ENCODE measurements around the gene MAGI3. TPM values are rescaled to one million over a fixed set of nuclear protein-coding genes. Genes with fewer than 3 reads are reported as not detected.
A peak's percentile ranks its signal among the peaks of the same experiment; 100 is the strongest.

The MAGI3 gene
- polyA plus RNA-seq (ENCODE audit: insufficient read length in 10 of 10) = 10 to 100 TPM in 9 of 10 donors, 1 to 10 TPM in 1; 9.9 to 16.9 (median 13.3) TPM
- long read RNA-seq, donor 1 = 0 reads
- long read RNA-seq, donor 2, full-length matches to known transcripts = 1 of 1 reads
- long read RNA-seq, donor 2, partial matches to known transcripts = 0 of 1 reads
- long read RNA-seq, donor 2, other reads (novel, unspliced or antisense) = 0 of 1 reads
- long read RNA-seq, donor 3 = 0 reads
- long read RNA-seq, donor 4, full-length matches to known transcripts = 3 of 3 reads
- long read RNA-seq, donor 4, partial matches to known transcripts = 0 of 3 reads
- long read RNA-seq, donor 4, other reads (novel, unspliced or antisense) = 0 of 3 reads
- long read RNA-seq, donor 5, partial matches to known transcripts = 0 of 1 reads
- long read RNA-seq, donor 5, other reads (novel, unspliced or antisense) = 0 of 1 reads
- long read RNA-seq, donor 6 = 0 reads
- long read RNA-seq, donor 7 = 0 reads
- long read RNA-seq, donor 8 = 0 reads
- long read RNA-seq, donor 9 = 0 reads

DNA sequence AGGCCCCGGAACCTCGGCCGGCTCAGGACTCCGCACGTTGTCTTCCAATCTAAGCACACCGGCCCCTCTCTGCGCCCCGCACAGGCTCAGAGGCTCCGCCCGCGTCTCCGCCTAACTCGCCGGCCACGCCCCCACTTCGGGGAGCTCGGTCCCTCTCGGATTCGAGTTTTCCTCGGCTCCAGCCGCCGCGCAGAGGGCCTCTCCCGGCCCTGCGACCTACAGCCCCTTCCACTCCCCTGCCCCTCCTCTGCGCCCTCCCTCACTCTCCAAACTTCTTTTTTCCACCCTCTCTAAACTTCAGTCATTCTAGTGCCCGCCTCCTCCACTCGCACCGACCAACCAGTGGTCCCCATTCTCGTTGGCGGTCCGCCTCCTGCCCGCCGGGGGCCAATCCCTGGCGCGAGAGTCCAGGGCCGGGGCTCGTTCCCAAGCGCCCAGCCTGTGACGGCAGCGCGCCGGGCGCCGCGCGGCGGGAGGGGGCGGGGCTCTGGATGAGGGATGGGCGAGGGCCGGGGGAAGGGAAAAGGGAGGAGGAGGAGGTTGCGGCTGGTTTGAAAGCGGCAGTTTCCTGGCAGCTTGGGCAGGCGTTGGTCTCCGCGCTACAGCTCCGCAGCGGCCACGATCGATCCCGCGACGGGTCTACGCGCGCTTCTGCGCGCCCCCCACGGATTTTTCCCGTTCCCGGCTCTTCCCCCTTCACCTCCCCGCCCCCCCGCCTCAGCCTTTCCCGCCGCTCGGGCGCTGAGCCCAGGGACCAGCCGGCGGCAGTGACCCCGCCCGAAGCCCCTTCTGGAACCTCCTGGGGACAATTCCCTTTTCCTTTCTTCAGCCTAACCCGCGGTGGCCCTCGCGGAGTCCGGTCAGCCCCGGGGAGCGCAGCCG is at the start of gene MAGI3:
Gene MAGI3 (plus strand): TSS at position 563 of the 882 bp plus-strand sequence. CDS start 519 bp downstream, outside the sequence.
- DNase-seq = peak; percentile 98 to 100 (median 99)

GRCh38 chr1:113353580-113353979 is 36.7 kb upstream of the MAGI3 start:
- DNase-seq = no peak

- no peak for DNase-seq
Observed at GRCh38 chr1:113363935-113364334, 26.4 kb upstream of the MAGI3 start.

DNA sequence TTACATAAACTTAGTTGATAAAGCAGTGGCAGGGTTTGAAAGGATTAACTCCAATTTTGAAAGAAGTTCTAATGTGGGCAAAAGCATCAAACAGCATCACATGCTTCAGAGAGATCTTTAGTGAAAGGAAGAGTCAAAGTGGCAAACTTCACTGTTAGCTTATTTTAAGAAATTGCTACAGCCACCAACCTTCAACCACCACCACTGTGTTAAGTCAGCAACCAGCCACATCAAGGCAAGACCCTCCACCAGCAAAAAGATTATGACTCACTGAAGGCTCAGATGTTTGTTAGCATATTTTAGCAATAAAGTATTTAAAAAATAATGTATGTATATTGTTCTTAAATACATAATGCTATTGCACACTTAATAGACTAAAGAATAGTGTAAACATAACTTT is 21.3 kb upstream of the MAGI3 start:
- no peak for DNase-seq

DNA sequence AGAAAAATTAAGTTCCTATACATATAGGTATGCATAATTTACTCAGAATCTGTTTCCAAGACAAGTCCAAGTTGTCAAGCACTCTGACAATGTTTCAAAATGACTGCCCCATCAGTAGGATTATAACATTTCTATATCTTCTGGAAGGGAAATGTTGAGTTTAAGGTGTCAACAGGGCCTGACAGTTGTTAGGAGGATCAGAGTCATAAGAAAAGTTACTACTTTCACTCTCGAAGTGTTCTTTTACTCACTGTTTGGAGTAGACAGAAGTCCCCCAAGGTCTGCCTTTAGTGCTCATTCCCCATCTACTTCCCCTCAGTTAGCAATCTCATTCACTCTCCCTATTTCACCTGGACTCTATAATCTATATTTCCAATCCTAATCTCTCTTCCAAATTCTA is 20.6 kb upstream of the MAGI3 start:
- no peak for DNase-seq

- DNase-seq = no peak
Observed at GRCh38 chr1:113370868-113371267, 19.4 kb upstream of the MAGI3 start.

DNA sequence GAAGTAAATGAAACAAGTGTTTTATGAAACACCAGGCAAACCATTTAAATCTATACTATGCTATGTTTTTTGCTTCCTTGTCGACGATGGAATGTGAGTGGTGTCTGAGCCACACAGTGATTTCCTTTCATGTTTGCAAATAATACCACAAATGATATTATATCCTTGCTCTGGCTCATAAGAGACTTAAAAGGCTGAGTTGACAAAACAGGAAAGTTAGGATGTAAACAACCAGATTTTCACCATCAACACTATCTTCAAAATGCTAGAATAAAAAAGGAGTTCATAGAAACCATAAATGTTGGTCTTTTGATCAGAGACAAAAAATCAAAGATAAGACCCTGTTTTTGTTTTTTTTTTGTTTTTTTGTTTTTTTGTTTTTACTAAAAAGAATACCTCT is 17.8 kb upstream of the MAGI3 start:
- DNase-seq = no peak

DNA sequence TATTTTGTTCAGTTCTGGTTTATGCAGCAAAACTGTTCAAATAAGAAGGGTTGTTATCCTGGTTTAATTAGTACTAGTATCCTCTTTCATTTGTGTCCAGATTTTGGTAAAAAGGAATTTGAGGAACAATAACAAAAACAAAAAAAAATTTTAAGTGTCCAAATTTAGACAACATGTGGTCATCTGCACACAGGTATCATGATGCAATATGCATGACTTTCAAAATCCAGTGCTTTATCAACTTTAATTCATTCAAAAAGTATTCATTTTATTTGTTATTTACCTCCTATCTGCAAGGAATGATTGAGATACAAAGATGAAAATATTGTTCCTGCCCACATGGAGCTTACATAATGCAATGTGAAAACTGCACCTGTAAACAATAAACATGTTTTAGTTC is 16.7 kb upstream of the MAGI3 start:
- DNase-seq = no peak

DNA sequence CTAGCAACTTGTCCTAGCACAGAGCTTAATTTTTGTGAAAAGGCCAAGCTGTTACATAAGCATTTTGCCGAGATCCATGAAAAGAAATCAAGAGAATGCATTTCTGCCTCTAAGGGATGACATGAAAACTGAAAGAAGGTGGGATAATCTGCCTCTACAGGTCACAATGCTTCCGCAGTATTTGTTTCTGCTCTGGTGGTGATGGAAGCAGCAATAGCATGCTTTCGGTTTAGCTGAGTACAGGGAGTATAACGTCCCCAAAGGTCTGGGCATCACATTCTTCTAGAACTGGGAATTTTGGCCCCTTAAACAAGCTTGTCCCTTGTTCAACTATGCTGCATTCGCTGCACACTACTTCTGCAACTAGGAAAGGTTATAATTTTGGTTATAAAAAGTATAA is 14.4 kb upstream of the MAGI3 start:
- DNase-seq = peak in 1 of 3 donors; percentile 21

DNA sequence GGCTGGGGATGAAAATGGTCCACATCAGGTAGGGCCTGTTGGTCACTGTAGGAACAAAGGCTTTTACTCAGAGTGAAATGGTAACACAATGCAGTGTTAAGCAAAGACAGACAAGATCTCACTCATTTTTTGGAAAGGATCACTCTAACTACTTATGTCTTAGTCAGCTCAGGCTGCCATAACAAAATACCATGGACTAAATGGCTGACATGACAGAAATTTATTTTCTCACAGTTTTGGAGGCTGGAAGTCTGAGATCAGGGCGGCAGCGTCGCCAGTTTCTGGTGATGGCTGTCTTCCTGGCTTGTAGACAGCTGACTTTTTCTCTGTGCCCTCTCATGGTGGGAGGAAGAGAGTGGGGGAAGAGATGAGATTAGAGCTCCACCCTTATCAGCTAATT is 10.2 kb upstream of the MAGI3 start:
- DNase-seq = no peak

DNA sequence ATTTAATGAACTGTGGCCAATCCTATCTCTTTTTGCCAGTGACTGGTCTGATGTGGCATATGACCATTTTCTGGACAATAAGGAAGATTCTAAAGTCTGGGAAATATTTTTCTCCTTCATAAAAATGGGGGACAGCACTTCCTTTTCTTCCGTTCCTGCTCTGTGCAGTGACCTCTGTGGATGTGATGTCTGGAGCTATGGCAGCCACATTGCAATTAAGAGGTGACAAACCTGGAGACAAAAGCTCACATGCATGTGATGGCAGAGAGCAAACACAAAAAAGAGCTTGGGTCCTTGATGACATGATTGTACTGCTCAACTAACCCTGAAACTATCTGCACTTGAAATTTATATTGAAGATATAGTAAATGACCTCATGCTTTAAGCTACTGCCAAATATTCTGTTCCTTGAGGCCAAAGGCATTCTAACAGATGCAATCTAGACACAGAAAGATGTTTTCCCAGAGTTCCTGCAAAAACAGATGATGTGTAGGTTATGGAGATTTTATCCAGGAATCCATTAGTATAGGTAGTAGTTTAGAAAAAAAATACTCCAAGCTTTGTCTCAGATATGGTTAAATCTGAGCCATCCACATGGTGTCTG is 2.2 kb upstream of the MAGI3 start:
- DNase-seq = peak in 1 of 3 donors; percentile 35

GRCh38 chr1:113388621-113389358 is 1.5 kb upstream of the MAGI3 start:
- DNase-seq = peak in 1 of 3 donors; percentile 36

- no peak for DNase-seq
Observed at GRCh38 chr1:113389359-113389952, 859 bp upstream of the MAGI3 start.

DNA sequence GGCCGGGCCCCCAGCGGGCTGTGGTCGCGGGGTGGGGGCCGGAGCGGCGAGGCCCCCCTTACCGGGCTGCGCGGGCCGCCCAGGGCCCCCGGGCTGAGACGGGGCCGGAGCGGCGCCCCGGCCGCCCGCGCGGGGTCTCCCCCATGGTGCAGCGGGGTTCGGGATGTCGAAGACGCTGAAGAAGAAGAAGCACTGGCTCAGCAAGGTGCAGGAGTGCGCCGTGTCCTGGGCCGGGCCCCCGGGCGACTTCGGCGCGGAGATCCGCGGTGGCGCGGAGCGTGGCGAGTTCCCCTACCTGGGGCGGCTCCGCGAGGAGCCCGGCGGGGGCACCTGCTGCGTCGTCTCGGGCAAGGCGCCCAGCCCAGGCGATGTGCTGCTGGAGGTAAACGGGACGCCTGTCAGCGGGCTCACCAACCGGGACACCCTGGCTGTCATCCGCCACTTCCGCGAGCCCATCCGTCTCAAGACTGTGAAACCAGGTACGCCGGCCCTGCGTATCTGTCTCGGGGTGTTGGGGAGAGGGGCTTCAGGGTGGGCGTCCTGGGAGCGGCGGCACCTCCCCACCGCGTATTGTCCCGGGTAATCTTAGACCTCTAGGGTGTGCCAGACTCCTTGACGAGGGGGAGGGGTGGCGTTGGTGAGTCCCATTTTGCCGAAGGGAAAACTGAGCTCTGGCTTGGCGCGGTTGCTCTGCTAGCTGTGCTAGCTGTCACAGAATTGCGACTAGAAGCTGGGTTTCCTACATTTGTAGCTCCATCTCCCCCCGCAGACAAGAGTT is 745 bp downstream of the MAGI3 start:
- DNase-seq = peak in 1 of 3 donors; percentile 71

DNA sequence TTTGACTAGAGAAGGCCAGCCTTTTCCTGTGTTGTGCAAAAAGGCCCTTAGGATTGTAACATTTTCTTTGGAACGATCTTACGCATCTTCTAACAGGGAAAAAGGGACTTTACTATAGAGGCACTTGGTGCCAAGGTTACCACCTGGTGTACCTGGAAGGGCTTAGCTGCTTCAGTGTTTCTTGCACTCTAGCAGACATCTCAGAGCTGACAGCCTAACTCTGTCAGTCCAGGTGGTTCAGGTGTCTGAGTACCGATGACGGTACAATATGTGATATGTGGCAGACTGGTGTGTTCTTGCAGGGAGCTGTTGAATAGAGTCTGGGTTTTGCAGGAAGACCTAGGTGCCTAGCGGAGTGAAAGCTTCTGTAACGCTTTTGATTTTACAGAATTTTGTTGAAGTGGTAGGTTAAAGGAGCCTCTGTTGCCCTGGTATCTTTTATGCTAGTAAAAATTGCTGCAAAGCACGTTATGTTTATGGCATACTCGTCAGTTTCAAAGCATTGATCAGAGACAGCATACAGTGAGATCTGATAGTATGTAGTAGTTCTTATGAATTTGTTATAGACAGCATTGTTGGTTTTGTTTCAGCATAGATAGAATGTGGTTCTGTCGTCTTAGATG is 1.4 kb downstream of the MAGI3 start:
- peak in 1 of 3 donors; percentile 24 for DNase-seq

- peak in 1 of 3 donors; percentile 42 for DNase-seq
Observed at GRCh38 chr1:113392541-113393128, 2.3 kb downstream of the MAGI3 start.

DNA sequence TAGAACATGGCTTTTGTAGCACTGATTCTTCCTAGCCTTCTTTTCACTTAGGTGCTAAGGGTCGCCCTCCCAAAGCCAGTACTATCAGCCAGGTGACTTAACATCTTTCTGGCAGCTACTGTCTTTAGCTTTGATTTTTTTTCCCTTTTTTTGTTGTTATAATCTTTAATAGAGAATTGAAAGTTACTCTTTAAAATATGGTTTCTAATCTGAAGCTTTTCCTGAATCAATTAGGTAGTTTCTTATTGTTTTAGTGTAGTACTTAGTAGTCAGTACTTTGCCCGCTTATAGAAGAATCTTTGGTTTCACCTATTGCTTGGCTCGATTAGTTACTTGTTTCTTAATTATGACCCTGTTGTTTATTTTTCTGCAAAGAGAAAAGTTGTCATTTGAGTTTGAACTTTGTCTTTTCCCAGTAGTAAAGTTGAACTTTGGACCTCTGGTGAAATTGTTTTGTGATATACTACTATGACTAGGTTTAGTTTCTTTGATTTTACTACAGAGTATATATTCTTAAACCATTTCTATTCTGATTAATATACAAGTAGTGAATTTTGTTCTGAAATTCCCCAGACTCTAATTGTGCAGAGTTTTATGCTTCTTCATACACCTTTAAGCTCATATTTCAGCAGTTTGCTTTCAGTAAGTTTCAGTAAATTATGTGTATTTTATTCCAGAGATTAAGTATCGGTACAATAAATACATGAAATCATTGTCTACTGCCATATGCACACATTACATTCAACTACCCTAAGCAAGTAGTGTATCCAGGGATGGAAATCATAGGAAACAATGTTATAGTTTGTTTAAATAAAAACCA is 3.9 kb downstream of the MAGI3 start:
- no peak for DNase-seq

DNA sequence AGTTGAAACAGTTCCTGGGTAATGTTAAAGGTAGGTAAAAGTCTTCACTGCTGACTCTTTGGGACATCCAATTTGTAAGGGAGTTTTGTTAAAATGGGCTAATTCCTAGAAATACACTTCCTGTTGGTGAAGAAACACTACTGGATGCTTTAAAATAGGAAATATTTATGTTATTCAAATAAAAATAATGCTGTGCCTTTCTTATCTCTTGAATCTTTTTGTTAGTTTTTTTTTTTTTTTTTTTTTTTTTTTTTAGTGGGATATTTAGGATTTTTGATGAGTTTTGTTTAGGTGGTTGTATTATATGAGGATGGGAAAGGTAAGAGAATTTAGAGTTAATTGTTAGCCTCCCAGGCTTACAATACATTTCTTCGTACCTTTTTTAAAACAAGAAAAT is 4.5 kb downstream of the MAGI3 start:
- DNase-seq = no peak

Data from muscle of back (tissue), 13 donors.